Fibroblast of lung (primary cell): ENCODE data around the gene GAB1. TPM values are rescaled to one million over a fixed set of nuclear protein-coding genes. Genes with fewer than 3 reads are reported as not detected.
A peak's percentile ranks its signal among the peaks of the same experiment; 100 is the strongest.

Source experiments
- DNase-seq, 2 donors: peaks; one replicate each; pipeline versions ENCODE4 v3.0.0 to v3.0.0-alpha.2; 2010; ENCODE audit warnings: low read depth in 2 of 2
- H2AFZ ChIP-seq: 2 replicates; pipeline ENCODE4 v1.5.1; 2012; ENCODE audit warnings: low read length, control low read depth, inconsistent platforms
- H3K27ac ChIP-seq: 2 replicates; pipeline ENCODE4 v1.5.1; 2011; ENCODE audit warnings: low read length, control low read depth; ENCODE audit not compliant: insufficient read depth
- H3K27me3 ChIP-seq: 2 replicates; pipeline ENCODE4 v1.5.1; 2011; ENCODE audit warnings: mild to moderate bottlenecking, low read length; ENCODE audit not compliant: control insufficient read depth, insufficient read depth
- H3K36me3 ChIP-seq: 2 replicates; pipeline ENCODE4 v1.5.1; 2011; ENCODE audit warnings: low read length; ENCODE audit not compliant: control insufficient read depth, insufficient read depth
- H3K4me1 ChIP-seq: 2 replicates; pipeline ENCODE4 v1.5.1; 2011; ENCODE audit warnings: low read length; ENCODE audit not compliant: control insufficient read depth, insufficient read depth; ENCODE audit errors: extremely low read depth
- H3K4me2 ChIP-seq: 2 replicates; pipeline ENCODE4 v1.5.1; 2011; ENCODE audit warnings: low read length, control low read depth; ENCODE audit not compliant: insufficient read depth; ENCODE audit errors: extremely low read depth
- H3K4me3 ChIP-seq, 4 experiments: fragments of 200-600 bp in 1 of 4; sonication (generic) in 1 of 4; replicated peaks in 1 of 4; 2 replicates each; pipeline ENCODE4 v1.5.1; 2011 to 2016; ENCODE audit warnings: low read length in 4 of 4, low read depth in 3 of 4, mild to moderate bottlenecking in 3 of 4, control low read depth in 2 of 4, inconsistent platforms in 1 of 4, mixed read lengths in 1 of 4; ENCODE audit not compliant: insufficient read depth in 1 of 4; ENCODE audit errors: control extremely low read depth in 1 of 4
- H3K79me2 ChIP-seq: 2 replicates; pipeline ENCODE4 v1.5.1; 2012; ENCODE audit warnings: mild to moderate bottlenecking, low read length, inconsistent platforms; ENCODE audit not compliant: control insufficient read depth, insufficient read depth
- H3K9ac ChIP-seq: 2 replicates; pipeline ENCODE4 v1.5.1; 2011; ENCODE audit warnings: mild to moderate bottlenecking, low read length, control low read depth; ENCODE audit not compliant: insufficient read depth
- H3K9me3 ChIP-seq: 2 replicates; pipeline ENCODE4 v1.5.1; 2012; ENCODE audit warnings: low read depth, low read length; ENCODE audit not compliant: control insufficient read depth, insufficient read depth
- H4K20me1 ChIP-seq: 2 replicates; pipeline ENCODE4 v1.5.1; 2011; ENCODE audit warnings: low read length; ENCODE audit not compliant: control insufficient read depth, insufficient read depth; ENCODE audit errors: extremely low read depth
- CTCF ChIP-seq, 2 donors: IDR thresholded peaks in 1 of 2; conservative IDR thresholded peaks in 1 of 2; 1 replicate in 1 of 2; 2 replicates in 1 of 2; pipeline ENCODE4 v1.5.1; 2011 to 2012; ENCODE audit warnings: low read length in 2 of 2, control low read depth in 1 of 2, inconsistent platforms in 1 of 2, low read depth in 1 of 2, mild to moderate bottlenecking in 1 of 2
- EZH2 ChIP-seq: IDR thresholded peaks from 2 replicates; pipeline ENCODE4 v1.5.1; 2012; ENCODE audit warnings: low read length, control low read depth, mild to moderate bottlenecking; ENCODE audit errors: missing control alignments
- polyA plus RNA-seq, 2 donors: library from polyadenylated mRNA; depleted of rRNA in 1 of 2; stranded (reverse) in 1 of 2; unstranded in 1 of 2; fragments of >200 nt; gene quantifications; 2 replicates each; pipeline ENCODE4 v1.2.1, GENCODE V29; 2011 to 2012; ENCODE audit warnings: missing spikeins in 1 of 2
- total RNA-seq: library from RNA; depleted of rRNA; stranded (reverse); fragments of >200 nt; gene quantifications from 2 replicates; pipeline ENCODE4 v1.2.1, GENCODE V29; 2014

The GAB1 gene
- total and polyA plus RNA-seq, 2 donors (not counting 1 experiment from before 2014, with no cell fraction given): 10.6 to 18.0 TPM

- peaks cover 10% of the 10 kb centered on the region for H3K4me1 ChIP-seq
- no peak overlapping the region for H3K9ac ChIP-seq
- no peak overlapping the region for H3K27ac ChIP-seq
- H3K27me3 ChIP-seq: no peaks in the 10 kb centered on the region
- H3K4me2 ChIP-seq: no peak overlapping the region
- peaks cover 12% of the 10 kb centered on the region for H3K79me2 ChIP-seq
- DNase-seq: no peak
- no peak overlapping the region for H2AFZ ChIP-seq
- no peak overlapping the region for H3K4me3 ChIP-seq
- no peaks in the 10 kb centered on the region for H4K20me1 ChIP-seq
- TF ChIP-seq CTCF (conservative IDR thresholded peaks at IDR 0.05 in 1 of 2, IDR thresholded peaks at IDR 0.05 in 1 of 2; ENCODE audit: low read depth in 1 of 2, low read length in 2 of 2) (no peak), EZH2 (no peak)
- no peaks in the 10 kb centered on the region for H3K9me3 ChIP-seq
- no peaks in the 10 kb centered on the region for H3K36me3 ChIP-seq
These were observed 14.5 kb downstream of the GAB1 start for GRCh38 chr4:143351149-143351691.

- peaks cover 13% of the 10 kb centered on the region for H3K79me2 ChIP-seq
- H3K4me3 ChIP-seq: no peak overlapping the region
- H4K20me1 ChIP-seq: no peaks in the 10 kb centered on the region
- no peak overlapping the region for H3K9ac ChIP-seq
- no peaks in the 10 kb centered on the region for H3K36me3 ChIP-seq
- no peaks in the 10 kb centered on the region for H3K27me3 ChIP-seq
- DNase-seq: peak in 1 of 2 donors; percentile 49
- no peak overlapping the region for H2AFZ ChIP-seq
- H3K9me3 ChIP-seq: no peaks in the 10 kb centered on the region
- TF ChIP-seq CTCF (conservative IDR thresholded peaks at IDR 0.05 in 1 of 2, IDR thresholded peaks at IDR 0.05 in 1 of 2; ENCODE audit: low read depth in 1 of 2, low read length in 2 of 2) (no peak), EZH2 (no peak)
- H3K4me2 ChIP-seq: peak overlapping the region; percentile 29
- H3K27ac ChIP-seq: no peak overlapping the region
- H3K4me1 ChIP-seq: peaks cover 13% of the 10 kb centered on the region
These were observed 15.2 kb downstream of the GAB1 start for GRCh38 chr4:143351774-143352451.

GRCh38 chr4:143352720-143353119, 16.0 kb downstream of the GAB1 start:
- Histone ChIP-seq H3K9me3 (no peaks in the 10 kb centered on the region), H2AFZ (no peak overlapping the region), H3K9ac (no peak overlapping the region), H3K27ac (no peak overlapping the region), H3K4me2 (no peak overlapping the region), H3K27me3 (no peaks in the 10 kb centered on the region), H4K20me1 (no peaks in the 10 kb centered on the region), H3K4me3 (no peak overlapping the region), H3K36me3 (no peaks in the 10 kb centered on the region), H3K4me1 (peaks cover 13% of the 10 kb centered on the region), H3K79me2 (peaks cover 17% of the 10 kb centered on the region)
- peak in 1 of 2 donors; percentile 45 for DNase-seq
- TF ChIP-seq EZH2: no peak
- no peak for TF ChIP-seq CTCF (conservative IDR thresholded peaks at IDR 0.05 in 1 of 2, IDR thresholded peaks at IDR 0.05 in 1 of 2; ENCODE audit: low read depth in 1 of 2, low read length in 2 of 2)
